Measurements from ENCODE around the gene HPD. TPM values are rescaled to one million over a fixed set of nuclear protein-coding genes. Genes with fewer than 3 reads are reported as not detected.

Gene HPD
- total and polyA plus RNA-seq, 2 experiments from 2014 or later: 20.9 to 35.8 TPM

DNA sequence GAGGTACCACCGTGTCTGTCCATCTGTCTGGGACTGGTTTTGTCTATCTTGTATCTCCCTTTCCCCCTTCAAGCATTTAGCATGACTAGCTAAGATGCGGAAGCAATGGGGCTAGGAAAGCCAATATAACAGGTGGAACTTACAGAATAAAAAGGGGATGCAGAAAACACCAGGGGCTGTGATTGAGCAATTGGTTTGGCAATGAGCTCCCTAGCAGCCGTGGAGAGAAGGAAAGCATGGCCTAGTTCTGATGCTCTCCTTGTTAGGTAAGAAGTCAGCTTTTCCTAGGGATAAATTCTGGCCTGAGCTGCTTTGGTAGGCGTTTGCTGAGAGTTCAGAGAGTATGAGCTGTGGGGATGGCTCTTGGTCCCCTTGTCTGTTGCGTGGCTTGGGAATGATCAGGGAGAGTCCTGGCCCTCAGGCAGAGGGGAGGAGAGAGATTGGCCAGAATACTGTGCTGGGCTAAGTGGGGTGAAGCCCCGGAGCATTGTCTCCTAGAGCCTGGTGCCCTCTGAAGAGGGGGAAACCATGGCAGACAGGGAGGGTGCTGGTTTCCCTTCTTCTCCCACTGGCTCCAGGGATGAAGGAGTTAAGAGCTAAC, 47.7 kb downstream of the HPD start:
- Histone ChIP-seq H3K79me2 (peaks cover 95% of the 10 kb centered on the region), H3K4me1 (ENCODE audit: insufficient read depth) (peaks cover 41% of the 10 kb centered on the region), H3K27me3 (no peaks in the 10 kb centered on the region), H2AFZ (no peak overlapping the region), H3K9me2 (replicated peaks; ENCODE audit: insufficient read depth) (no peaks in the 10 kb centered on the region), H3K27ac (peak overlapping the region; percentile 89), H3K4me3 (no peak overlapping the region), H3K4me2 (peak overlapping the region; percentile 99), H4K20me1 (ENCODE audit: insufficient read depth, poor library complexity, severe bottlenecking) (peaks cover 41% of the 10 kb centered on the region), H3K9me3 (ENCODE audit: low read depth) (no peaks in the 10 kb centered on the region), H3K36me3 (replicated peaks; ENCODE audit: insufficient read depth, low read depth) (no peaks in the 10 kb centered on the region)
- TF ChIP-seq, protein P1, sequence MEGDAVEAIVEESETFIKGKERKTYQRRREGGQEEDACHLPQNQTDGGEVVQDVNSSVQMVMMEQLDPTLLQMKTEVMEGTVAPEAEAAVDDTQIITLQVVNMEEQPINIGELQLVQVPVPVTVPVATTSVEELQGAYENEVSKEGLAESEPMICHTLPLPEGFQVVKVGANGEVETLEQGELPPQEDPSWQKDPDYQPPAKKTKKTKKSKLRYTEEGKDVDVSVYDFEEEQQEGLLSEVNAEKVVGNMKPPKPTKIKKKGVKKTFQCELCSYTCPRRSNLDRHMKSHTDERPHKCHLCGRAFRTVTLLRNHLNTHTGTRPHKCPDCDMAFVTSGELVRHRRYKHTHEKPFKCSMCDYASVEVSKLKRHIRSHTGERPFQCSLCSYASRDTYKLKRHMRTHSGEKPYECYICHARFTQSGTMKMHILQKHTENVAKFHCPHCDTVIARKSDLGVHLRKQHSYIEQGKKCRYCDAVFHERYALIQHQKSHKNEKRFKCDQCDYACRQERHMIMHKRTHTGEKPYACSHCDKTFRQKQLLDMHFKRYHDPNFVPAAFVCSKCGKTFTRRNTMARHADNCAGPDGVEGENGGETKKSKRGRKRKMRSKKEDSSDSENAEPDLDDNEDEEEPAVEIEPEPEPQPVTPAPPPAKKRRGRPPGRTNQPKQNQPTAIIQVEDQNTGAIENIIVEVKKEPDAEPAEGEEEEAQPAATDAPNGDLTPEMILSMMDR (IDR thresholded peaks at IDR 0.05; ENCODE audit: poor library complexity): no peak
- TF ChIP-seq EZH2phosphoT487 (IDR thresholded peaks at IDR 0.05; ENCODE audit: low read depth, severe bottlenecking, unreplicated experiment) (no peak), EZH2 (IDR thresholded peaks at IDR 0.05; ENCODE audit: borderline replicate concordance) (no peak)
- DNase-seq (ENCODE audit: low spot score): no peak
- WGBS (ENCODE audit: low lambda C conversion rate, missing lambda C conversion rate): 77% methylated on average over 6 of the region's 6 CpGs

DNA sequence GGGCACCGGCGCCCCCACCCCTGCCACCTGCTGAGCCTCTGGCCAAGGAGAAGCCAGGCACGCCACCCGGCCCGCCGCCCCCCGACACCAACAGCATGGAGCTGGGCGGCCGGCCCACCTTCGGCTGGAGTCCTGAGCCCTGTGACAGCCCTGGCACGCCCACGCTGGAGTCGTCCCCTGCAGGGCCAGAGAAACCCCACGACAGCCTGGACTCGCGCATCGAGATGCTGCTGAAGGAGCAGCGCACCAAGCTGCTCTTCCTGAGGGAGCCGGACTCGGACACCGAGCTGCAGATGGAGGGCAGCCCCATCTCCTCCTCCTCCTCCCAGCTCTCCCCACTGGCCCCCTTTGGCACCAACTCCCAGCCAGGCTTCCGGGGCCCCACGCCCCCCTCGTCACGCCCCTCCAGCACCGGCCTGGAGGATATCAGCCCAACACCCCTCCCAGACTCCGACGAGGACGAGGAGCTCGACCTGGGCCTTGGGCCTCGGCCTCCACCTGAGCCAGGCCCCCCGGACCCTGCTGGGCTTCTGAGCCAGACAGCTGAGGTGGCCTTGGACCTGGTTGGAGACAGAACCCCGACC, 48.3 kb downstream of the HPD start:
- Histone ChIP-seq H3K36me3 (replicated peaks; ENCODE audit: insufficient read depth, low read depth) (no peaks in the 10 kb centered on the region), H3K4me3 (no peak overlapping the region), H3K4me1 (ENCODE audit: insufficient read depth) (peaks cover 45% of the 10 kb centered on the region), H2AFZ (no peak overlapping the region), H3K4me2 (peak overlapping the region; percentile 99), H3K79me2 (peaks cover 95% of the 10 kb centered on the region), H3K27ac (no peak overlapping the region), H3K27me3 (no peaks in the 10 kb centered on the region), H4K20me1 (ENCODE audit: insufficient read depth, poor library complexity, severe bottlenecking) (peaks cover 44% of the 10 kb centered on the region), H3K9me2 (replicated peaks; ENCODE audit: insufficient read depth) (no peaks in the 10 kb centered on the region), H3K9me3 (ENCODE audit: low read depth) (no peaks in the 10 kb centered on the region)
- TF ChIP-seq, protein P1 (IDR thresholded peaks at IDR 0.05; ENCODE audit: poor library complexity): no peak
- TF ChIP-seq EZH2phosphoT487 (IDR thresholded peaks at IDR 0.05; ENCODE audit: low read depth, severe bottlenecking, unreplicated experiment) (no peak), EZH2 (IDR thresholded peaks at IDR 0.05; ENCODE audit: borderline replicate concordance) (no peak)
- whole genome bisulfite sequencing (ENCODE audit: low lambda C conversion rate, missing lambda C conversion rate): 91% methylated on average over 26 of the region's 33 CpGs
- DNase-seq (ENCODE audit: low spot score): no peak

DNA sequence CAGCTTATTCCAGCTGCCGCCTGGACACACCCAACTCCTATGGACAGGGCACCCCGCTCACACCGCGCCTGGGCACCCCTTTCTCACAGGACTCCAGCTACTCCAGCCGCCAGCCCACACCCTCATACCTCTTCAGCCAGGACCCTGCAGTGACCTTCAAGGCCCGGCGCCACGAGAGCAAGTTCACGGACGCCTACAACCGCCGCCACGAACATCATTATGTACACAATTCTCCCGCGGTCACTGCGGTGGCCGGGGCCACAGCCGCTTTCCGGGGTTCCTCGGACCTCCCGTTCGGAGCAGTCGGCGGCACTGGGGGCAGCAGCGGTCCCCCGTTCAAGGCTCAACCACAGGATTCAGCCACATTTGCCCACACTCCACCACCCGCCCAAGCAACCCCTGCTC, 48.9 kb downstream of the HPD start:
- peaks cover 95% of the 10 kb centered on the region for H3K79me2 ChIP-seq
- no peak overlapping the region for H3K4me3 ChIP-seq
- H3K9me2 ChIP-seq (replicated peaks; ENCODE audit: insufficient read depth): no peaks in the 10 kb centered on the region
- TF ChIP-seq EZH2 (IDR thresholded peaks at IDR 0.05; ENCODE audit: borderline replicate concordance) (no peak), EZH2phosphoT487 (IDR thresholded peaks at IDR 0.05; ENCODE audit: low read depth, severe bottlenecking, unreplicated experiment) (no peak)
- TF ChIP-seq, protein P1 (IDR thresholded peaks at IDR 0.05; ENCODE audit: poor library complexity): no peak
- H4K20me1 ChIP-seq (ENCODE audit: insufficient read depth, poor library complexity, severe bottlenecking): peaks cover 44% of the 10 kb centered on the region
- H2AFZ ChIP-seq: no peak overlapping the region
- DNase-seq (ENCODE audit: low spot score): no peak
- no peak overlapping the region for H3K4me2 ChIP-seq
- no peaks in the 10 kb centered on the region for H3K9me3 ChIP-seq (ENCODE audit: low read depth)
- no peaks in the 10 kb centered on the region for H3K36me3 ChIP-seq (replicated peaks; ENCODE audit: insufficient read depth, low read depth)
- 94% methylated on average over 27 of the region's 27 CpGs for WGBS (ENCODE audit: low lambda C conversion rate, missing lambda C conversion rate)
- peaks cover 45% of the 10 kb centered on the region for H3K4me1 ChIP-seq (ENCODE audit: insufficient read depth)
- H3K27ac ChIP-seq: no peak overlapping the region
- no peaks in the 10 kb centered on the region for H3K27me3 ChIP-seq
